GM18519 (cell line): Measurements from ENCODE around the gene F7.
"Not testable (repeated sequence)": the region's sequence is repeated elsewhere in the genome, so short reads cannot be mapped to it uniquely, and the experiment has no call there.

ENCODE experiments used
- ATAC-seq: cut with Tn5 transposase; IDR thresholded peaks from one replicate; pipeline ENCODE4 v1.9.1; 2021; ENCODE audit warnings: mild to moderate bottlenecking, moderate library complexity; ENCODE audit not compliant: unreplicated experiment, low FRiP score

The F7 gene

GRCh38 chr13:113098162-113098732 lies 7.3 kb upstream of the F7 start:
- no peak for ATAC-seq

GRCh38 chr13:113099142-113099541 lies 6.4 kb upstream of the F7 start:
- ATAC-seq: no peak

- ATAC-seq: not testable (repeated sequence)
Observed at GRCh38 chr13:113102302-113102701, 3.3 kb upstream of the F7 start.

- no peak for ATAC-seq
Observed at GRCh38 chr13:113102727-113103126, 2.9 kb upstream of the F7 start.

- ATAC-seq: no peak
Observed at GRCh38 chr13:113103646-113104045, 1.9 kb upstream of the F7 start.

GRCh38 chr13:113105921-113106452 lies 396 bp downstream of the F7 start:
- ATAC-seq: no peak

- no peak for ATAC-seq
Observed at GRCh38 chr13:113106711-113107351, 1.2 kb downstream of the F7 start.

- not testable (repeated sequence) for ATAC-seq
Observed at GRCh38 chr13:113108521-113108920, 2.9 kb downstream of the F7 start.

GRCh38 chr13:113109151-113110047 lies 3.8 kb downstream of the F7 start:
- ATAC-seq: no peak

GRCh38 chr13:113110048-113110851 lies 4.7 kb downstream of the F7 start:
- ATAC-seq: no peak

GRCh38 chr13:113110852-113111315 lies 5.3 kb downstream of the F7 start:
- ATAC-seq: no peak

GRCh38 chr13:113111821-113112220 lies 6.2 kb downstream of the F7 start:
- ATAC-seq: not testable (repeated sequence)

- ATAC-seq: not testable (repeated sequence)
Observed at GRCh38 chr13:113112475-113112874, 6.9 kb downstream of the F7 start.

- ATAC-seq: no peak
Observed at GRCh38 chr13:113112893-113113845, 7.6 kb downstream of the F7 start.

GRCh38 chr13:113113846-113114271 lies 8.3 kb downstream of the F7 start:
- no peak for ATAC-seq

- ATAC-seq: no peak
Observed at GRCh38 chr13:113114511-113115362, 9.1 kb downstream of the F7 start.

- ATAC-seq: no peak
Observed at GRCh38 chr13:113115363-113116205, 10.0 kb downstream of the F7 start.
